ENCODE data around the gene KIAA0753. TPM values are rescaled to one million over a fixed set of nuclear protein-coding genes. Genes with fewer than 3 reads are reported as not detected.

The KIAA0753 gene
- polyA plus RNA-seq, 1 of the 3 experiments (the other 2 are of a cell fraction), result 7.2 TPM

DNA sequence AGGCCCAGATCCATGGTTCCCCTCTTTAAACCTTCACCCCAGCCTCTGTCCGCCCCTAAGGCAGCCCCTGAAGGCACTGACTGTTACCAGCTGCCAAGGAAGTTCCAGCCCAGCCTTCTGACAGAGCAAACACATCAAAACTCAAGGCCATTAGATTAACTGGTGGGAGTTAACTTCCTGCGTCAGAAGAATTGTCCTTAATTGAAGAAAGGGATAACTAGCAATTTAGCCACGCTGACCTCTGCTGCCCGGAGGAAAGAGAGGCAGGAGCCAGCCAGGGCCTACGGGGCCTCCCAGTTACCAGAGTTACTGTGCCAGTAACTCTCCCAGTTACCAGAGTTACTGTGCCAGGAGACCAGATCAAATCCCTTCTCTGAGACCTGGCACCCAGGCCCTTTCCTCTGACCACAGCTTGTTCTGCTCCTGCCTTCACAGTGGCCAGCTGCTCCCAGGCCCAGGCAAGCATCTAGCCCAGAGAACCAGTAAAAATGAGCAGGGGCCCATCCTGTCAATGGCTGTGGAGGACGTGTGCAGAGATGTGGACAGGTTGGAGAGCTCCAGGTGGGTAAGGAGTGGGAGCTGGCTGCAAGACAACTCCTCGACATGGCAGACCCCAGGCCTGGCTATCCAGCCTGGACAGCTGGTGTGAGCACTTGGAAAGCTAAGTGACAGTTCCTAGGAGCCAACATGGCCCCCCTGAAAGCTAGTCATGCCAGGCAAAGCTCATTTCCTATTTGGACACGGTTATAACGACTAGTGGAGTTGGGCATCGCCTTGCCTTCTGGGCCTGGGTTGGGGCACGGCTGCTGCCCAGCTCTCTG lies 81.4 kb downstream of the KIAA0753 start:
- H3K27ac ChIP-seq (ENCODE audit: low read depth in 2 of 2, low read length in 1 of 2), result no peak overlapping the region
- no peak overlapping the region for H2AFZ ChIP-seq (ENCODE audit: low read depth)
- peaks cover 0 to 9% of the 10 kb centered on the region in 2 experiments; a peak in 1 of 4 replicates for H3K4me1 ChIP-seq (ENCODE audit: control insufficient read depth in 1 of 2, insufficient read depth in 2 of 2, low read depth in 1 of 2, low read length in 1 of 2)
- no peak overlapping the region for H3K4me2 ChIP-seq
- H3K27me3 ChIP-seq (ENCODE audit: insufficient read depth), result no peaks in the 10 kb centered on the region
- ChIA-PET POLR2A (interaction anchor here (0.6 kb wide), 1 partner anchor 8 kb away, joined by 3 read pairs; no protein-coding TSS in a partner anchor), CTCF (interaction anchor here (1.6 kb wide), 1 partner anchor 86 kb away, joined by 5 read pairs; no protein-coding TSS in a partner anchor)
- H4K20me1 ChIP-seq (ENCODE audit: insufficient read depth), result no peaks in the 10 kb centered on the region
- no peaks in the 10 kb centered on the region for H3K9me3 ChIP-seq
- 80% methylated on average over 11 of the region's 11 CpGs for WGBS (ENCODE audit: low lambda C conversion rate)
- H3K36me3 ChIP-seq (replicated peaks in 1 of 2; ENCODE audit: control insufficient read depth in 1 of 2, insufficient read depth in 2 of 2, low read length in 1 of 2), result no peaks in the 10 kb centered on the region
- no peaks in the 10 kb centered on the region for H3K9me2 ChIP-seq
- no peak overlapping the region for H3K4me3 ChIP-seq (ENCODE audit: low read depth in 2 of 2, low read length in 1 of 2)
- no peak overlapping the region for H3K9ac ChIP-seq
- peaks cover 6% of the 10 kb centered on the region for H3F3A ChIP-seq (replicated peaks; ENCODE audit: insufficient read depth)
- TF ChIP-seq, protein P1, sequence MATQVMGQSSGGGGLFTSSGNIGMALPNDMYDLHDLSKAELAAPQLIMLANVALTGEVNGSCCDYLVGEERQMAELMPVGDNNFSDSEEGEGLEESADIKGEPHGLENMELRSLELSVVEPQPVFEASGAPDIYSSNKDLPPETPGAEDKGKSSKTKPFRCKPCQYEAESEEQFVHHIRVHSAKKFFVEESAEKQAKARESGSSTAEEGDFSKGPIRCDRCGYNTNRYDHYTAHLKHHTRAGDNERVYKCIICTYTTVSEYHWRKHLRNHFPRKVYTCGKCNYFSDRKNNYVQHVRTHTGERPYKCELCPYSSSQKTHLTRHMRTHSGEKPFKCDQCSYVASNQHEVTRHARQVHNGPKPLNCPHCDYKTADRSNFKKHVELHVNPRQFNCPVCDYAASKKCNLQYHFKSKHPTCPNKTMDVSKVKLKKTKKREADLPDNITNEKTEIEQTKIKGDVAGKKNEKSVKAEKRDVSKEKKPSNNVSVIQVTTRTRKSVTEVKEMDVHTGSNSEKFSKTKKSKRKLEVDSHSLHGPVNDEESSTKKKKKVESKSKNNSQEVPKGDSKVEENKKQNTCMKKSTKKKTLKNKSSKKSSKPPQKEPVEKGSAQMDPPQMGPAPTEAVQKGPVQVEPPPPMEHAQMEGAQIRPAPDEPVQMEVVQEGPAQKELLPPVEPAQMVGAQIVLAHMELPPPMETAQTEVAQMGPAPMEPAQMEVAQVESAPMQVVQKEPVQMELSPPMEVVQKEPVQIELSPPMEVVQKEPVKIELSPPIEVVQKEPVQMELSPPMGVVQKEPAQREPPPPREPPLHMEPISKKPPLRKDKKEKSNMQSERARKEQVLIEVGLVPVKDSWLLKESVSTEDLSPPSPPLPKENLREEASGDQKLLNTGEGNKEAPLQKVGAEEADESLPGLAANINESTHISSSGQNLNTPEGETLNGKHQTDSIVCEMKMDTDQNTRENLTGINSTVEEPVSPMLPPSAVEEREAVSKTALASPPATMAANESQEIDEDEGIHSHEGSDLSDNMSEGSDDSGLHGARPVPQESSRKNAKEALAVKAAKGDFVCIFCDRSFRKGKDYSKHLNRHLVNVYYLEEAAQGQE (IDR thresholded peaks at IDR 0.05; ENCODE audit: low read depth, low read length), result no peak
- TF ChIP-seq RFX5 (IDR thresholded peaks at IDR 0.05; ENCODE audit: low read length), result no peak
- TF ChIP-seq MXI1 (IDR thresholded peaks at IDR 0.05; ENCODE audit: low read depth, low read length), result no peak
- no peak for TF ChIP-seq TCF12 (IDR thresholded peaks at IDR 0.05)
- TF ChIP-seq EZH2phosphoT487 (IDR thresholded peaks at IDR 0.05; ENCODE audit: borderline replicate concordance, low read depth), result no peak
- TF ChIP-seq, protein P2, sequence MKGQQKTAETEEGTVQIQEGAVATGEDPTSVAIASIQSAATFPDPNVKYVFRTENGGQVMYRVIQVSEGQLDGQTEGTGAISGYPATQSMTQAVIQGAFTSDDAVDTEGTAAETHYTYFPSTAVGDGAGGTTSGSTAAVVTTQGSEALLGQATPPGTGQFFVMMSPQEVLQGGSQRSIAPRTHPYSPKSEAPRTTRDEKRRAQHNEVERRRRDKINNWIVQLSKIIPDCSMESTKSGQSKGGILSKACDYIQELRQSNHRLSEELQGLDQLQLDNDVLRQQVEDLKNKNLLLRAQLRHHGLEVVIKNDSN (IDR thresholded peaks at IDR 0.05; ENCODE audit: borderline replicate concordance, low read depth), result no peak
- no peak for TF ChIP-seq CTCF (IDR thresholded peaks at IDR 0.05)
- TF ChIP-seq GABPA (IDR thresholded peaks at IDR 0.05; ENCODE audit: low read depth), result no peak
- TF ChIP-seq EP300 (IDR thresholded peaks at IDR 0.05; ENCODE audit: borderline replicate concordance in 1 of 2, low read depth in 1 of 2, low read length in 1 of 2), result no peak
- no peak for TF ChIP-seq IRF3 (IDR thresholded peaks at IDR 0.05; ENCODE audit: low read depth, low read length)
- TF ChIP-seq JUND (IDR thresholded peaks at IDR 0.05), result no peak
- TF ChIP-seq, protein P3, sequence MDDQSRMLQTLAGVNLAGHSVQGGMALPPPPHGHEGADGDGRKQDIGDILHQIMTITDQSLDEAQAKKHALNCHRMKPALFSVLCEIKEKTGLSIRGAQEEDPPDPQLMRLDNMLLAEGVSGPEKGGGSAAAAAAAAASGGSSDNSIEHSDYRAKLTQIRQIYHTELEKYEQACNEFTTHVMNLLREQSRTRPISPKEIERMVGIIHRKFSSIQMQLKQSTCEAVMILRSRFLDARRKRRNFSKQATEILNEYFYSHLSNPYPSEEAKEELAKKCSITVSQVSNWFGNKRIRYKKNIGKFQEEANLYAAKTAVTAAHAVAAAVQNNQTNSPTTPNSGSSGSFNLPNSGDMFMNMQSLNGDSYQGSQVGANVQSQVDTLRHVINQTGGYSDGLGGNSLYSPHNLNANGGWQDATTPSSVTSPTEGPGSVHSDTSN (IDR thresholded peaks at IDR 0.05), result no peak
- no peak for TF ChIP-seq ZBTB33 (IDR thresholded peaks at IDR 0.05; ENCODE audit: borderline replicate concordance, low read depth)
- TF ChIP-seq TAF1 (IDR thresholded peaks at IDR 0.05; ENCODE audit: borderline replicate concordance, low read depth, low read length), result no peak
- TF ChIP-seq YY1 (IDR thresholded peaks at IDR 0.05; ENCODE audit: low read depth), result no peak
- H3K79me2 ChIP-seq (ENCODE audit: insufficient read depth), result no peaks in the 10 kb centered on the region
- no peak for DNase-seq

Data from SK-N-SH (cell line).